ENCODE results near the gene ADGRG6.
"Not testable (repeated sequence)": the region's sequence is repeated elsewhere in the genome, so short reads cannot be mapped to it uniquely, and the experiment has no call there.

Gene ADGRG6

DNA sequence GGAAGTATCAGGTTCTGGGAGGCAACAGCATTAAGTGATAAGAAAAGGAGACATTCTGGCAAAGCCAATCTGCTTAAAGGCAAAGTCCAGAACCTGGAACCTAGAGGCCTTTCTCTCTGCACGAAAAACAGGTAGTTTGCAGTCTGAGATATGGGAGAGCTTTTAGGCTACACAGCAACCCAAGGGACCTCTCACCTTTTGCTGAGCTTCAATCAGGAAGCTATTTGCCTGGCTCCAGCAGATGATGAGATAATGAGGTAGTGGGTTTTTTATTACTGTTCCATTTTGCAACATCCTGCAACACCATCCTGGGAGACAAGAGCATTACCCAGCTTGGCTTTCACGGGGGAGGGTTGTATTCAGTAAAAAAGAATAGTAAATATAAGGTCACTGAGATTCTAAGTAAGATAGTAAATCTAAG lies 143.1 kb downstream of the ADGRG6 start:
- ChIA-PET CTCF (interaction anchor here (1.1 kb wide), 1 partner anchor 29 kb away, joined by 3 read pairs; no protein-coding TSS in a partner anchor), POLR2A (no interaction called here)
- no peak for TF ChIP-seq SP1 (IDR thresholded peaks at IDR 0.05)
- TF ChIP-seq LEF1 (IDR thresholded peaks at IDR 0.05; ENCODE audit: borderline replicate concordance) = no peak
- no peak for DNase-seq (ENCODE audit: extremely low spot score)

DNA sequence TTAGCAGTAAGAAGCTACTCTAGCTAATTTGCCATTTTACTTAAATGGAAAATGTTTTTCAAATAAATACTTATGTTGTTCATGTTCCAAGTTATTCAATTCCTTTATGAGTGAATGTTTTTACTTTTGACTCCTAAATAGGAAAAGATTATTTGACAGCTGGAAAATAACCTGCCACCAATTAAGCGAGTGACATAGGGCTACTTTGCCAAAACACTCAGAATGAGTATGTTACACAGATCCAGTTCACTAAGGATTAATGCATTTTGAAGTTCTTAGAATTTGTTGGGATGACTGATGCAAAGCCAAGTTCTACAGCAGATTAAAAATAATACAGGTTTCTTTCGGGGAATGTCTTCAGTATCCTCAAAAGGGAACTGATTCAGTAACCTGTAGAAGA lies 144.4 kb downstream of the ADGRG6 start:
- DNase-seq (ENCODE audit: extremely low spot score) = no peak
- ChIA-PET CTCF (no interaction called here), POLR2A (no interaction called here)
- TF ChIP-seq, protein P1, sequence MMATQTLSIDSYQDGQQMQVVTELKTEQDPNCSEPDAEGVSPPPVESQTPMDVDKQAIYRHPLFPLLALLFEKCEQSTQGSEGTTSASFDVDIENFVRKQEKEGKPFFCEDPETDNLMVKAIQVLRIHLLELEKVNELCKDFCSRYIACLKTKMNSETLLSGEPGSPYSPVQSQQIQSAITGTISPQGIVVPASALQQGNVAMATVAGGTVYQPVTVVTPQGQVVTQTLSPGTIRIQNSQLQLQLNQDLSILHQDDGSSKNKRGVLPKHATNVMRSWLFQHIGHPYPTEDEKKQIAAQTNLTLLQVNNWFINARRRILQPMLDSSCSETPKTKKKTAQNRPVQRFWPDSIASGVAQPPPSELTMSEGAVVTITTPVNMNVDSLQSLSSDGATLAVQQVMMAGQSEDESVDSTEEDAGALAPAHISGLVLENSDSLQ (IDR thresholded peaks at IDR 0.05) = no peak
- TF ChIP-seq FOXK2 (IDR thresholded peaks at IDR 0.05) (no peak), ZNF384 (IDR thresholded peaks at IDR 0.05) (no peak), CTBP1 (IDR thresholded peaks at IDR 0.05; ENCODE audit: borderline replicate concordance) (no peak), HDGF (IDR thresholded peaks at IDR 0.05; ENCODE audit: borderline replicate concordance) (no peak), FOXM1 (IDR thresholded peaks at IDR 0.05; ENCODE audit: borderline replicate concordance) (no peak), SP1 (IDR thresholded peaks at IDR 0.05) (no peak), SUZ12 (IDR thresholded peaks at IDR 0.05) (no peak), BHLHE40 (IDR thresholded peaks at IDR 0.05; ENCODE audit: borderline replicate concordance) (no peak), ELF4 (IDR thresholded peaks at IDR 0.05) (no peak), NFRKB (IDR thresholded peaks at IDR 0.05) (no peak), ARNT (IDR thresholded peaks at IDR 0.05) (no peak), L3MBTL2 (conservative IDR thresholded peaks at IDR 0.05) (no peak), LEF1 (IDR thresholded peaks at IDR 0.05; ENCODE audit: borderline replicate concordance) (no peak), FOXA1 (IDR thresholded peaks at IDR 0.05) (no peak), TARDBP (IDR thresholded peaks at IDR 0.05) (no peak)

DNA sequence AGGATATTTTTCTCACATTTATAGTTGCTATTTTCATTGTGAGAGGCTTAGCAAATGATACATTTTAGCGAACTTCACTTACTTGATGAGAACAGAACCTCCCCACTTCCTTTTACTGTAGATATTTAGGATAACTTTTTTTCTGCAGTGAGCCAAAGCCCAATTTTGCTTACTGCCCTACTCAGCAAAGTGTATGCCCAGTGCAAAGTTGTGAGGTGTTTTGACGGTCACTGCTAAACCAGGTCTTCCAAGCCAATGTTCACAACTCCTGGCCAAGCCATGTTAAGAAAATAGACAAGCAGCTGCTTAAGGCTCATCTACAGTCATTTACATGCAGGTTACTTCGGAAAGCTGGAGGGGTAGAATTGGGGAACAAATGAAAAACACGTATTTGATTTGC lies 144.8 kb downstream of the ADGRG6 start:
- DNase-seq (ENCODE audit: extremely low spot score) = no peak

DNA sequence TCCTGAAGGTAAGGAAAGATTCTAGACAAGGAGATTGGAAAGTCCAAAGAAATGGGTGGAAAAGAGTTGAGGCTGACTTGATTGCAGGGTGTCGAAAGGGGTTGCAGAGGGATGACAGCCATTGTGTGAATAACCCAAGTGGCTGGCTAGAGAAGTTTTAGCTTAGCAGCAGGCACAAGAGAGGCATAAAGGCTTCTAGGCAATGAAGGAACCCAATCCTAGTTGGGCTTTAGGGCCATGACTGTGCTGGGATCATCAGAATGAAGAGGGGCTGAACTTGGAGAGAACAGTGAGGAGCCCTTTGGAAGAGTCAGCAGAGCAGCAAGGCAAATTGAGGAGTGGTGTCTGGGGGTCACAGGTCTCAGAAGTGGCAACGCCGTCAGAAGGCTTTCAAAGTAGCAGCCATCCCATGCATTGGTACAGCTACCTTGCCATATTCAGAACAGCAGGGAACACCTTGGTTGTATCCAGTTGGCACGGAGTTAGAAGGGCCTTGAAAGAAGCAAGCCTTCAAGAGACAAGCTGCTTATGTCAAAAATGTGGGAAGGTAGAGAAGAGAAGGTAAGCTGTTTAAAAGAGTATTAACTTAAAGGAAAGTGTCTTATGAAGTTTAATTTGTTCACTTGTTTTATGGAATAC lies 146.4 kb downstream of the ADGRG6 start:
- POLR2A ChIA-PET = no interaction called here
- DNase-seq (ENCODE audit: extremely low spot score) = no peak
- CTCF ChIA-PET = no interaction called here
- TF ChIP-seq ZNF384 (IDR thresholded peaks at IDR 0.05) (no peak), FOXA1 (IDR thresholded peaks at IDR 0.05) (no peak), LEF1 (IDR thresholded peaks at IDR 0.05; ENCODE audit: borderline replicate concordance) (no peak), ARNT (IDR thresholded peaks at IDR 0.05) (no peak)

More for the DNA sequence above, 144.8 kb downstream of the ADGRG6 start:
- TF ChIP-seq FOXK2 (IDR thresholded peaks at IDR 0.05) (no peak), SP1 (IDR thresholded peaks at IDR 0.05) (no peak), SUZ12 (IDR thresholded peaks at IDR 0.05) (no peak), BHLHE40 (IDR thresholded peaks at IDR 0.05; ENCODE audit: borderline replicate concordance) (no peak), CTBP1 (IDR thresholded peaks at IDR 0.05; ENCODE audit: borderline replicate concordance) (no peak), FOXA1 (IDR thresholded peaks at IDR 0.05) (no peak), LEF1 (IDR thresholded peaks at IDR 0.05; ENCODE audit: borderline replicate concordance) (no peak), ARNT (IDR thresholded peaks at IDR 0.05) (no peak), HDGF (IDR thresholded peaks at IDR 0.05; ENCODE audit: borderline replicate concordance) (no peak), L3MBTL2 (conservative IDR thresholded peaks at IDR 0.05) (no peak), NFRKB (IDR thresholded peaks at IDR 0.05) (no peak), ELF4 (IDR thresholded peaks at IDR 0.05) (no peak), ZNF384 (IDR thresholded peaks at IDR 0.05) (no peak), FOXM1 (IDR thresholded peaks at IDR 0.05; ENCODE audit: borderline replicate concordance) (no peak), TARDBP (IDR thresholded peaks at IDR 0.05) (no peak)
- TF ChIP-seq, protein P1 (IDR thresholded peaks at IDR 0.05) = no peak
- CTCF ChIA-PET = no interaction called here
- POLR2A ChIA-PET = no interaction called here

DNA sequence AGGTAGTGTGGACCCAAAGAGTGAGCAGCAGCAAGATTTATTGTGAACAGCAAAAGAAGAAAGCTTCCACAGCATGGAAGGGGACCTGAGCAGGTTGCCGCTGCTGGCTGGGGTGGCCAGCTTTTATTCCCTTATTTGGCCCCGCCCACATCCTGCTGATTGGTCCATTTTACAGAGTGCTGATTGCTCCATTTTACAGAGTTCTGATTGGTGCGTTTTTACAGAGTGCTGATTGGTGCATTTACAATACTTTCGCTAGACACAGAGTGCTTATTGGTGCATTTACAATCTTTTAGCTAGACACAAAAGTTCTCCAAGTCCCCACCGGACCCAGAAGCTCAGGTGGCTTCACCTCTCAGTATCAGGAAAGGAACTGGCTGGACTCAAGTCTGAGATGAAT lies 149.0 kb downstream of the ADGRG6 start:
- CTCF ChIA-PET; DNase-seq (ENCODE audit: extremely low spot score); POLR2A ChIA-PET: not testable (repeated sequence)

DNA sequence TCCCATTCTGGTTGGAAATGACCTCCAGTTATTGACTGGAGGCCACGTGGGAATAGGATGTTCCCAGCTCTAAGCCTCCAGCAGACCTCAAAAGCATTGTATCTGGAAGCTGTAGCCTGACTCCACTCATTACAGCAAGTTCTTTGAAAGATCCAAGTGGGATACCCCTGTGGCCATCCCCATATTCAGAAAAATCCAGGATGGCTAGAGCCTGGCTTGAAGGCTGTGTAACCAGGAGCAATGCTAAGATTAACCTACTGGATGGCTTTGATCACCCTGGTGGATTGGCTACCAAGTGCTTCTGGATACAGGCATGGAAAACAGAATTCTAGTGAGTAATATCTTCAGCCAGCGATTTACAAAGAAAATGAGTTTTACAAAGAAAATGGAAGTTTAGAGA lies 151.2 kb downstream of the ADGRG6 start:
- DNase-seq (ENCODE audit: extremely low spot score) = no peak
- ChIA-PET CTCF (no interaction called here), POLR2A (no interaction called here)
- TF ChIP-seq ARNT (IDR thresholded peaks at IDR 0.05) (no peak), HDGF (IDR thresholded peaks at IDR 0.05; ENCODE audit: borderline replicate concordance) (no peak), FOXM1 (IDR thresholded peaks at IDR 0.05; ENCODE audit: borderline replicate concordance) (no peak), L3MBTL2 (conservative IDR thresholded peaks at IDR 0.05) (no peak), TARDBP (IDR thresholded peaks at IDR 0.05) (no peak), FOXK2 (IDR thresholded peaks at IDR 0.05) (no peak), FOXA1 (IDR thresholded peaks at IDR 0.05) (no peak)
- TF ChIP-seq, protein P1 (IDR thresholded peaks at IDR 0.05) = no peak

DNA sequence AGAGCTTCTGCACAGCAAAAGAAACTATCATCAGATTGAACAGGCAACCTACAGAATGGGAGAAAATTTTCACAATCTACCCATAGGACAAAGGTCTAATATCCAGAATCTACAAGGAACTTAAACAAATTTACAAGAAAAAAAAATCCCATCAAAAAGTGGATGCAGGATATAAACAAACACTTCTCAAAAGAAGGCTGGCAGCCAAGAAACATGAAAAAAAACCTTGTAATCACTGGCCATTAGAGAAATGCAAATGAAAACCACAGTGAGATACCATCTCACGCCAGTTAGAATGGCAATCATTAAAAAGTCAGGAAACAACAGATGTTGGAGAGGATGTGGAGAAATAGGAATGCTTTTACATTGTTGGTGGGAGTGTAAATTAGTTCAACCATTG lies 152.4 kb downstream of the ADGRG6 start:
- CTCF ChIA-PET, POLR2A ChIA-PET: not testable (repeated sequence)

DNA sequence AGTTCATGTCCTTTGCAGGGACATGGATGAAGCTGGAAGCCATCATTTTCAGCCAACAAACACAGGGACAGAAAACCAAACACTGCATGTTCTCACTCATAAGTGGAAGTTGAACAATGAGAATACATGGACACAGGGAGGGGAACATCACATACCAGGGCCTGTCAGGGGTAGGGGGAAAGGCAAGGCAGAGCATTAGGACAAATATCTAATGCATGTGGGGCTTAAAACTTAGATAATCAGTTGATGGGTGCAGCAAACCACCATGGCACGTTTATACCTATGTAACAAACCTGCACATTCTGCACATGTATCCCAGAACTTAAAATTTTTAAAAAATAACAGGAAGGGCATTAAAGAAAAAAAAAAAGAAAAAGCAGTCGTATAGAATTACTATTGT lies 153.0 kb downstream of the ADGRG6 start:
- CTCF ChIA-PET = interaction anchor here (0.9 kb wide), 1 partner anchor 20 kb away, joined by 4 read pairs; no protein-coding TSS in a partner anchor
- DNase-seq (ENCODE audit: extremely low spot score); POLR2A ChIA-PET: not testable (repeated sequence)

More for the DNA sequence above, 152.4 kb downstream of the ADGRG6 start:
- not testable (repeated sequence) for DNase-seq (ENCODE audit: extremely low spot score)

All from HEK293T (cell line).